KBM-7 (cell line): ENCODE data around the gene TNFRSF1B.

ENCODE experiments used
- DNase-seq: peaks from one replicate; pipeline ENCODE4 v3.0.0-alpha.2; 2015
- in situ Hi-C: fragments of 300-500 bp; cut with MboI; formaldehyde crosslinking; loops from 2 replicates; pipeline ENCODE4 v1.14.3; 2020; ENCODE audit warnings: low sequenced_read_pairs, low pct_unique_long_range_greater_than_20kb, mixed read lengths

The TNFRSF1B gene

DNA sequence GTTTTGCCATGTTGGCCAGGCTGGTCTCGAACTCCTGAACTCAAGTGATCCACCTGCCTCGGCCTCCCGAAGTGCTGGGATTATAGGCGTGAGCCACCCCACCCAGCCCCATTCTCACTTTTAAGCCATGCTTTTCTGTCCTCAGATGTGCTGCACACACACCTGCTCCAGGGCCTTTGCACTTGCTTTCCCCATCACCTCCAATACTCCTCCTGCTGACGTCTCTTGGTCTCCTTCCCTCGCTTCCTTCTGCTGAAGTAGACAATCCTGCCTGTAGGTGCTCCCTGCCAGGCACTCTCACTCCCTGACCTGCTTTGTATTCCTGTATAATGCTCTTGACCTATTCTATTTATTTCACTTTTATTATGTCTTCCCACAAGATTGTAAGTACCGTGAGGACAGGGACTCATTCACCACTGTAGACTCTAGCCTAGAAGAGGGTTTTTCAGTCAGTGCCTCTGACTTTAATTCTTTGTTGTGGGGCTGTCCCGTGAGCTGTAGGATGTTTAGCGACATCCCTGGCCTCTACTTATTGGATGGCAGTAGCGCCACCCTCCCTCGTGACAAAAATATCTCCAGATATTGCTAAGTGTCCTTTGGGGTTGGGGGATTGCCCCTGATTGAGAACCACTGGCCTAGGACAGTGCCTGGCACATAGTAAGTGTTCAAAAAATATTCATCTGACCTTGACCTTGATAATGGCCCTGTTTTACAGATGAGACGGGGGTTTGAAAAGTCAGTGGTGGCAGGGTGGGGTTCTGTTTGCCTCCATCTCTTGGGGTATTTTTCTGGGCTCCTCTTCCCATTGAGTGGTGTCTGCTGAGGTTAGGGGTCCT lies 4.6 kb downstream of the TNFRSF1B start:
- no peak for DNase-seq
- in situ Hi-C loops = no loop called here

DNA sequence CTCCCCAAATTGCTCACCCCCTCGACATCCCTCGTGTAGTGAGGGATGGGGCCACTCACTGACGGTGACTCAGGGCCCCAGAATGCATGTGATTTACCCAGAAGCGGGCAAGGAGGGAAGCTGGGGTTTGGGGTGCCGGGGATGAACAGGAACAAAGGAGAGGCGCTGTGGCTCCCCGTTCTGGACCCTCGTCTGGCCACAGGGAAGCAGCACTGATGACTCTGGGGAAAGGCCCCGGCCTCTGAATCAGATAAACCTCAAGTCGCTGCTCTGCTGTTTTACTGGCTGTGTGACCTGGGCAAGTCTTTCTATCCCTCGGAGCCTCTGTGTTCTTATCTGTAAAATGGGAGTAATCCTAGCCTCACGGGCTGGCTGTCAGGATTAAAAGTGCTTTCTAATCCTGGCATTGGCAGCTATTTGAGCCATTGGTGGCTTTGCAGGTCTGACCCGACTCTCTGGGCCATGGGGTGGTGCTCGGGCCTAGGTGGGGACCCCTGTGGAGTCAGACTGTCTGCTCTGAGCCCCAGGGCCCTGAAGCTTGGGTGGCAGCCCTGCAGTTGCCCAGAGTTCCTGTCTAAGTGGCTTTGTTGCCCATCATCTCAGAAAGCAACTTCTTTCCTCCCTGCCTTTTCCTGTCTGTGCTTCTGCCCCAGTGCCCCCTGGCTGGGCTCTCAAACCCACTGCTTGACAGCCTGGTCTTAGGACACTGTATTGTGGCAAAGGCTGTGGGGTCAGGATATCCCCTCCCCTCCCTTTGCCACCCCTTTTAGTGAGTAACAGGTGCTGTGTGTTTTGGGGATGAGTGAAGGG lies 5.5 kb downstream of the TNFRSF1B start:
- no peak for DNase-seq
- in situ Hi-C loops = no loop called here

DNA sequence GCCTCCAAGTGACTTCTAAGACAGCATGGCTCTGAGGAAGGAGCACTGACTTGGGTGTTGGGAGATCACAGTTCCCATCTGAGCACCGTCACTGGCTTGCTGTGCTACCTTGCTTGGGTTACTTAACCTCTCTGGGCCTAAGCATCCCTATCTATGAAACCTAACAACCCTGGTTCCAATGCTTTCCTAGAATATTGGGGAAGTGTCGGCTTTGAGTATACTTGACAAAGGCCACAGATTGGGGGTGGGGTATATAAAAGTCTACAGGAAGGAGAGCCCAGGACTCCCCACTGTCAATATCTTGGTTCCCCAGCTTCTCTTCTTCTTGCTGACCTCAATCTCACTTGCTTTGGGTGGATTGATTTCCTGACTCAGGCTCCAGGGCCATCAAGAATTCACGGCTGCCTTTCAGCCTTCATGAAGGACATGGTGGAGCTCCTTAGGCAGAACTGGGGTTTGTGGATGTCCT lies 6.3 kb downstream of the TNFRSF1B start:
- in situ Hi-C loops = no loop called here
- DNase-seq = no peak

DNA sequence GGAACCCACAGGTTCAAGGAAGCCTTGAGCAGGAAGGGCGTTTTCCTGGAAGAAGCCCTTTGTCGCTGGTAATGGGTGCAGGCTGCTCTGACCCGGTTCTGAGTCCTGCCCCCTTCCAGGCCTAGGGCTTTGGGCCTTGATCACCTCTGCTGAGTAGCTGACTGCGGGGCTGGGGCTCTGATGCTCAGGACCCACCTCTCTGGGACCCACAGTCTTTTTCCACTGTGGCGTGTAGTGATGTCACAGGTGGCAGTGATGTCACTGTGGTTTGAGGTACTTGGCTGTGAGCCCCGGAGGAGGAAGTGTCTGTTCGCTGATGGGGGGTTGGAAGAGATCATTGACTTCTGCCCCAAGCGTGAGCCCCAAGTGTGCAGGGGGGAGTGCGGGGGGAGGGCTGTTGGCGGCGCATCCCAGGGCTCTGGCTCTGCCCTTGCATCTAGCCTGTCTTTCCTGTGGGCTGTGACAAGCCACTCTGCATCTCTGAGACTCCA lies 6.9 kb downstream of the TNFRSF1B start:
- DNase-seq = peak; percentile 85
- in situ Hi-C loops = no loop called here

GRCh38 chr1:12174924-12175810 lies 8.4 kb downstream of the TNFRSF1B start:
- peak; percentile 21 for DNase-seq
- in situ Hi-C loops = no loop called here

DNA sequence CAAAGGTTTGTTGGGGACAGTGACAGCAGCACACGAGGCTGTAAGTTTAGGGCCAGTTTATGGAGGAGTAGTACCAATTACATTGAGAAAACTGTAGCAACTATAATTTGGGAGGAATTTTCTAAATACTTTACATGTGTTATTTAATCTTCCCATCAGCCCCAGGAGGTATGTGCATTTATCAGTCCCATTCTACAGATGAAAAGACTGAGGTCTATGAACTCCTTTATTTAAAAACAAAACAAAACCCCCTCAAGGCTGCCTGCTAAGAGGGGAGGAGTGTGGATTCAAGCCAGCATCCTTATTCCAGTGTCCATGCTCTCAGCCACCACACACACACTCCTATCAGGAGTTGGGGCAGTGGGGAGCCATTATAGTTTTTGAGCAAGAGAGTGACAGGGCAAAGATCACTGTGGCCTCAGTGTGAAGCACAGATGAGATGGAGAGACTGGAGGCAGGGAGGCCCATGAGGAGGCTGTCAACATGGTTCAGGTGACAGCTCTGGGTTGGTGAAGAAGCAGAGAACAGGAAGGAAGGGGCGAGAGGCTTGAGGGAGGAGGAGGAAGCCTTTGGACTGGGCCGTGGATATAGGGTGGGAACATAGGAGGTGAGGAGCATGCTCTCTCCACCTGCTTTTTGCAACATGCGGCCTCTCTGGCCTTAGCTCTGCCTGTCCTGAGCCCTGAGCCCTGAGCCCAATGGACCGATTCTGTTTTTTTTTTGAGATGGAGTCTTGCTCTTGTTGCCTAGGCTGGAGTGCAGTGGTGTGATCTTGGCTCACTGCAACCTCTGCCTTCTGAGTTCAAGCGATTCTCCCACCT lies 9.7 kb downstream of the TNFRSF1B start:
- DNase-seq = no peak
- in situ Hi-C loops = no loop called here

DNA sequence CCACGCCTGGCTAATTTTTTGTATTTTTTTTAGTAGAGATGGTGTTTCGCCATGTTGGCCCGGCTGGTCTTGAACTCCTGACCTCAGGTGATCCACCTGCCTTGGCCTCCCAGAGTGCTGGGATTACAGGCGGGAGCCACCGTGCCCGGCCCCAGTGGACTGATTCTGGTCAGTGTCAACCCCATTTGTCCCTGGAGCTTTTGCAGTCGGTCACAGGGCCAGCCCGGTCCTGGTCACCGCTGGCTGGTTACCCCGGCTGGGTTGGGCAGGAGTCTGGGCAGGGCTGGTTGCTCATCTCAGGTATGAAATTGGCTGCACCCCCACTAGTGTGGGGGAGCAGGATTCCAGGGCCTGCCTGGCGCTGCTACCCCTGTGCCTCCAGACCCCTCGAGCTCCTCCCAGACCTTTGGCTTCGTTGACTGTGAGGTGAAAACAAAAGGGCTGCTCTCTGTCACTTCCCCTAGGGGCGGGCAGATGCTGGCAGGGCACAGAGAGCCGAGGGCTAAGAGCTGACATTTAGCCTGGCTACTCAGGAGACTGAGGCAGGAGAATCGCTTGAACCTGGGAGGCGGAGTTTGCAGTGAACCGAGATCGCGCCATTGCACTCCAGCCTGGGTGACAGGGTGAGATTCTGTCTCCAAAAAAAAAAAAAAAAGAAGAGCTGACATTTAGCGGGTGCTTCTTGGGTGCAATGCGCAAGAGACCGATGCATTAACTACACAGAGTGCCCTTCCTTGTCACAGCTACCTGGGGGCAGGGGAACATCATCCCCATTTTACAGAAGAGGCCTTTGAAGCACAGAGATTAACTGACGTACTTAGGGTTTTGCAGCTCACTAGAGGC lies 10.6 kb downstream of the TNFRSF1B start:
- DNase-seq = no peak
- in situ Hi-C loops = no loop called here

GRCh38 chr1:12177999-12178441 lies 11.2 kb downstream of the TNFRSF1B start:
- in situ Hi-C loops = no loop called here
- DNase-seq = no peak

- no peak for DNase-seq
- in situ Hi-C loops = no loop called here
Measured at GRCh38 chr1:12178511-12178910, 11.7 kb downstream of the TNFRSF1B start.

GRCh38 chr1:12179111-12179519 lies 12.3 kb downstream of the TNFRSF1B start:
- DNase-seq = no peak
- in situ Hi-C loops = no loop called here

- in situ Hi-C loops = no loop called here
- DNase-seq = no peak
Measured at GRCh38 chr1:12179676-12180075, 12.9 kb downstream of the TNFRSF1B start.

- no peak for DNase-seq
- in situ Hi-C loops = no loop called here
Measured at GRCh38 chr1:12180315-12180714, 13.5 kb downstream of the TNFRSF1B start.

DNA sequence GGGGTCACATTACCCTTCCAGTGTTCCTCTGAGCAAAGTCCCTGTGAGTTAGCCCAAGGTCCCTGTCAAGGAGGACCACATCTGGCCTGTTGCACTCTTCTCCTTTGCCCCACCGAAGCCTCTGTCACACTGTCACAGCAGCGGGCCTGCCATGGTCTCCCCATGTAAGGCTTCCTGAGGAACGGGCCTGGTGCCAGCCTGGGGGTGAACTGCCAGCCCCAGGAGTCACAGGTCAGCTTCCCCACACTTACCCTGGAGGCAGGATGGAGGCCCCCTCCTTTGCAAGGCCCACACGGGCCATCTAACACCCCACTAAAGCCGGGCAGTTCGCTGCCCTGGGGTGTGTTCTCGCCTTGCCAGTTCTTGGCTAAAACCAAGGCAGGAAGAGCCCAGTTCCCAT lies 14.1 kb downstream of the TNFRSF1B start:
- in situ Hi-C loops = no loop called here
- no peak for DNase-seq

GRCh38 chr1:12181568-12181967 lies 14.8 kb downstream of the TNFRSF1B start:
- no peak for DNase-seq
- in situ Hi-C loops = no loop called here

- no peak for DNase-seq
- in situ Hi-C loops = no loop called here
Measured at GRCh38 chr1:12182410-12182984, 15.7 kb downstream of the TNFRSF1B start.

- no peak for DNase-seq
- in situ Hi-C loops = no loop called here
Measured at GRCh38 chr1:12183095-12183794, 16.5 kb downstream of the TNFRSF1B start.
